ELF-1 (cell line): Measurements from ENCODE around the gene CAPN15.

Source experiments
- DNase-seq: peaks from one replicate; pipeline ENCODE4 v3.0.0-alpha.2; 2016; ENCODE audit warnings: low read depth, low spot score

The CAPN15 gene

GRCh38 chr16:577796-578195 is 50.3 kb downstream of the CAPN15 start:
- DNase-seq = no peak

- no peak for DNase-seq
Observed at GRCh38 chr16:578232-578869, 50.8 kb downstream of the CAPN15 start.

- peak; percentile 89 for DNase-seq
Observed at GRCh38 chr16:578870-579405, 51.4 kb downstream of the CAPN15 start.

GRCh38 chr16:580141-580945 is 52.8 kb downstream of the CAPN15 start:
- DNase-seq = no peak

- no peak for DNase-seq
Observed at GRCh38 chr16:580946-581498, 53.5 kb downstream of the CAPN15 start.

GRCh38 chr16:582218-582613 is 54.7 kb downstream of the CAPN15 start:
- DNase-seq = no peak

GRCh38 chr16:582614-583331 is 55.3 kb downstream of the CAPN15 start:
- DNase-seq = no peak

GRCh38 chr16:583470-583814 is 55.9 kb downstream of the CAPN15 start:
- DNase-seq = no peak

GRCh38 chr16:583815-584591 is 56.5 kb downstream of the CAPN15 start:
- no peak for DNase-seq

GRCh38 chr16:585351-585750 is 57.8 kb downstream of the CAPN15 start:
- peak; percentile 35 for DNase-seq

GRCh38 chr16:586047-586644 is 58.6 kb downstream of the CAPN15 start:
- no peak for DNase-seq

GRCh38 chr16:586645-587590 is 59.4 kb downstream of the CAPN15 start:
- DNase-seq = no peak

- DNase-seq = peak; percentile 67
Observed at GRCh38 chr16:588639-588888, 61.1 kb downstream of the CAPN15 start.

- DNase-seq = peak; percentile 98
Observed at GRCh38 chr16:588889-589657, 61.6 kb downstream of the CAPN15 start.

GRCh38 chr16:589658-590187 is 62.2 kb downstream of the CAPN15 start, which contains the start of gene RAB40C:
TSS of gene RAB40C (plus strand) at chr16:590066. CDS start at chr16:590292, 226 bp downstream.
- DNase-seq = peak; percentile 97

- peak; percentile 32 for DNase-seq
Observed at GRCh38 chr16:590188-590814, 62.8 kb downstream of the CAPN15 start.

- DNase-seq = no peak
Observed at GRCh38 chr16:590815-591200, 63.3 kb downstream of the CAPN15 start.

- DNase-seq = no peak
Observed at GRCh38 chr16:591231-591630, 63.7 kb downstream of the CAPN15 start.
